Activated CD4-positive, alpha-beta memory T cell treated with anti-CD3 and anti-CD28 coated beads for 36 hours (primary cell): Measurements from ENCODE around the gene MYO15B. TPM values are rescaled to one million over a fixed set of nuclear protein-coding genes. Genes with fewer than 3 reads are reported as not detected.

Source experiments
- CTCF ChIA-PET: fragments of 350-600 bp; sonication (Branson Sonifier 250); formaldehyde crosslinking; loops from one replicate; lab custom pipeline; 2021; ENCODE audit warnings: antibody characterized with exemption, inconsistent platforms; lab: Charles Lee
- POLR2A ChIA-PET: fragments of 350-600 bp; sonication (Branson Sonifier 250); formaldehyde crosslinking; loops from one replicate; lab custom pipeline; 2021; ENCODE audit warnings: antibody characterized with exemption; lab: Charles Lee
- DNase-seq: peaks from one replicate; pipeline ENCODE4 v3.0.0-alpha.2; 2020
- H3K27ac Mint-ChIP-seq: one replicate; pipeline ENCODE4 v1.8.0; 2021; ENCODE audit warnings: mixed read lengths
- H3K27me3 Mint-ChIP-seq: one replicate; pipeline ENCODE4 v1.8.0; 2021; ENCODE audit warnings: mixed read lengths
- H3K36me3 Mint-ChIP-seq: one replicate; pipeline ENCODE4 v1.8.0; 2021; ENCODE audit warnings: mixed read lengths
- H3K4me1 Mint-ChIP-seq: one replicate; pipeline ENCODE4 v1.8.0; 2021; ENCODE audit warnings: low read depth, mixed read lengths
- H3K4me3 Mint-ChIP-seq: one replicate; pipeline ENCODE4 v1.8.0; 2021; ENCODE audit warnings: mild to moderate bottlenecking, mixed read lengths
- H3K9me3 Mint-ChIP-seq: one replicate; pipeline ENCODE4 v1.8.0; 2021; ENCODE audit warnings: mixed read lengths
- intact Hi-C: fragments of 100-400 bp; cut with micrococcal nuclease; formaldehyde crosslinking; loops from one replicate; pipeline ENCODE4 v1.15.1; 2023
- total RNA-seq, 2 experiments: library from RNA; stranded (reverse); gene quantifications; one replicate each; pipeline ENCODE4 v1.2.3, GENCODE V29; 2021

MYO15B gene
- total RNA-seq, 2 experiments from 2014 or later: 16.8 to 20.5 TPM

GRCh38 chr17:75551266-75551665 lies 36.3 kb upstream of the MYO15B start:
- POLR2A ChIA-PET: no interaction called here
- Mint-ChIP-seq H3K36me3 (no peaks in the 10 kb centered on the region), H3K27ac (no peak overlapping the region), H3K9me3 (no peaks in the 10 kb centered on the region), H3K4me1 (no peaks in the 10 kb centered on the region), H3K4me3 (no peak overlapping the region), H3K27me3 (no peaks in the 10 kb centered on the region)
- CTCF ChIA-PET: interaction anchor here (0.6 to 0.9 kb wide), 2 partner anchors 82 kb away, joined by 3 read pairs; partner anchors contain the start of gene SMIM5
- no peak for DNase-seq
- intact Hi-C loops: no loop called here

- DNase-seq: no peak
- Mint-ChIP-seq H3K4me1 (no peaks in the 10 kb centered on the region), H3K36me3 (no peaks in the 10 kb centered on the region), H3K9me3 (no peaks in the 10 kb centered on the region), H3K4me3 (no peak overlapping the region), H3K27ac (no peak overlapping the region), H3K27me3 (no peaks in the 10 kb centered on the region)
- intact Hi-C loops: no loop called here
- ChIA-PET POLR2A (no interaction called here), CTCF (interaction anchor here (0.9 to 1.7 kb wide), 2 partner anchors 49 to 81 kb away, joined by 3 to 6 read pairs; partner anchors contain the start of gene SMIM5)
Measured at GRCh38 chr17:75552425-75553294, 34.9 kb upstream of the MYO15B start.

GRCh38 chr17:75553295-75554110 lies 34.1 kb upstream of the MYO15B start:
- no peak overlapping the region for H3K27ac Mint-ChIP-seq
- no peaks in the 10 kb centered on the region for H3K9me3 Mint-ChIP-seq
- H3K4me3 Mint-ChIP-seq: no peak overlapping the region
- DNase-seq: no peak
- ChIA-PET POLR2A (no interaction called here), CTCF (interaction anchor here (0.7 to 1.7 kb wide), 2 partner anchors 35 to 48 kb away, joined by 3 to 6 read pairs; no protein-coding TSS in a partner anchor)
- no peaks in the 10 kb centered on the region for H3K27me3 Mint-ChIP-seq
- intact Hi-C loops: no loop called here
- no peaks in the 10 kb centered on the region for H3K36me3 Mint-ChIP-seq
- no peaks in the 10 kb centered on the region for H3K4me1 Mint-ChIP-seq

DNA sequence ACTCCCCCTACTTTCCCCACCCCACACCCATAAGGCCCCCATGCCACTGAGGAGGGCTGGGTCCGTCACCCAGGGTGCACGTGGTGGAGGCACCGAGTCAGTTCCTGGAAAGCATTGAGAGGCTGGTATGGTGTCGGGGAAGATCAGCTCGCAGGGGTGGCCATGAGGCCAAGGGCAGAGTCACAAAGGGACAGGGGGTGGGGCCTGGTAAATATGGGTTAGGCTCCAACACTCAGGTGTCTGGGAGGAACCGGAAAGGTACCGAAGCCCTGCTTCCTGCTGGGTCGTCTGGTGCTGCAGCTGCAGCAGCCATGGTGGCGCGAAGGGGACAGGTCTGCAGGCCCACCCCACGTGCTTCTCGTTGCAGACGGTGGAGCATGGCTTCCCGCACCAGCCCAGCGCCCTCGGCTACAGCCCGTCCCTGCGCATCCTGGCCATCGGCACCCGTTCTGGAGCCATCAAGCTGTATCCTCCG lies 31.9 kb upstream of the MYO15B start:
- ChIA-PET CTCF (no interaction called here), POLR2A (no interaction called here)
- H3K36me3 Mint-ChIP-seq: no peaks in the 10 kb centered on the region
- no peak overlapping the region for H3K27ac Mint-ChIP-seq
- H3K4me1 Mint-ChIP-seq: no peaks in the 10 kb centered on the region
- intact Hi-C loops: no loop called here
- H3K9me3 Mint-ChIP-seq: no peaks in the 10 kb centered on the region
- no peak for DNase-seq
- H3K4me3 Mint-ChIP-seq: no peak overlapping the region
- H3K27me3 Mint-ChIP-seq: no peaks in the 10 kb centered on the region

GRCh38 chr17:75557075-75557851 lies 30.3 kb upstream of the MYO15B start:
- DNase-seq: no peak
- Mint-ChIP-seq H3K27ac (no peak overlapping the region), H3K4me1 (no peaks in the 10 kb centered on the region), H3K9me3 (no peaks in the 10 kb centered on the region), H3K36me3 (no peaks in the 10 kb centered on the region), H3K27me3 (no peaks in the 10 kb centered on the region), H3K4me3 (no peak overlapping the region)
- ChIA-PET CTCF (no interaction called here), POLR2A (no interaction called here)
- intact Hi-C loops: no loop called here

DNA sequence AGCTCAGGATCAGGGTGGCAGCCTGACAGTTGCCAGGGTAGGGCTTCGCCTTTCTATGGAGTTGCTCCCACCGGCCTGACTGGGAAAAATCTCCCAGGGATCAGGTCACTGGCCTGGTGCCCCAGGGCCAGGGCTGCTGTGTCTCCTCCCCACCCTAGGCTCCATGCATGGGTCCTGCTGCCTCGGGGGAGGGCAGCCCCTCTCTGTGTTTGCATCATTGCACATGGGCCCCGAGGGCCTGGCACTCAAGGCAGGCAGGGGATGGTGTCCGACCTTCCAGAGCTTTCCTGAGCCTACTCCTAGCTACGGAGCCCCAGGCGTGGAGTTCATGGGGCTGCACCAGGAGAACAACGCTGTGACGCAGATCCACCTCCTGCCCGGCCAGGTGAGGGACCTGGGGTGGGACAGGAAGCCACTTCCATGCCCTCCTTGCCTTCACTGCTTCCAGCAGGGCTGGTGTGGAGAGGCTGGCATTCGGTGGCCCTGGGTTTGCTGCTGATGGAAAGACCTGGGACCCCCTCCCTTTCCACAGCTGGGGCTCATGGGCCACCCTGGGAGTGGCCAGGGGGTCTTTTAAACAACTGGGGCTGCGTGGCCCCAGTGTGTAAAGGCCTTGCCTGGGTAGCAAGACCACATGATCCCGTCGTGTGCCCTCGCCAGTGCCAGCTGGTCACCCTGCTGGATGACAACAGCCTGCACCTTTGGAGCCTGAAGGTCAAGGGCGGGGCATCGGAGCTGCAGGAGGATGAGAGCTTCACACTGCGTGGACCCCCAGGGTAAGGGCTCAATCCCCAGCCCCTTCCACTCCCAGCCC lies 29.5 kb upstream of the MYO15B start:
- intact Hi-C loops: no loop called here
- POLR2A ChIA-PET: no interaction called here
- H3K27me3 Mint-ChIP-seq: no peaks in the 10 kb centered on the region
- CTCF ChIA-PET: no interaction called here
- no peaks in the 10 kb centered on the region for H3K9me3 Mint-ChIP-seq
- DNase-seq: no peak
- no peak overlapping the region for H3K4me3 Mint-ChIP-seq
- H3K4me1 Mint-ChIP-seq: no peaks in the 10 kb centered on the region
- no peaks in the 10 kb centered on the region for H3K36me3 Mint-ChIP-seq
- no peak overlapping the region for H3K27ac Mint-ChIP-seq

GRCh38 chr17:75558666-75559530 lies 28.7 kb upstream of the MYO15B start:
- ChIA-PET POLR2A (no interaction called here), CTCF (no interaction called here)
- no peaks in the 10 kb centered on the region for H3K27me3 Mint-ChIP-seq
- no peaks in the 10 kb centered on the region for H3K4me1 Mint-ChIP-seq
- no peak overlapping the region for H3K4me3 Mint-ChIP-seq
- H3K27ac Mint-ChIP-seq: no peak overlapping the region
- no peak for DNase-seq
- H3K36me3 Mint-ChIP-seq: no peaks in the 10 kb centered on the region
- intact Hi-C loops: no loop called here
- no peaks in the 10 kb centered on the region for H3K9me3 Mint-ChIP-seq

DNA sequence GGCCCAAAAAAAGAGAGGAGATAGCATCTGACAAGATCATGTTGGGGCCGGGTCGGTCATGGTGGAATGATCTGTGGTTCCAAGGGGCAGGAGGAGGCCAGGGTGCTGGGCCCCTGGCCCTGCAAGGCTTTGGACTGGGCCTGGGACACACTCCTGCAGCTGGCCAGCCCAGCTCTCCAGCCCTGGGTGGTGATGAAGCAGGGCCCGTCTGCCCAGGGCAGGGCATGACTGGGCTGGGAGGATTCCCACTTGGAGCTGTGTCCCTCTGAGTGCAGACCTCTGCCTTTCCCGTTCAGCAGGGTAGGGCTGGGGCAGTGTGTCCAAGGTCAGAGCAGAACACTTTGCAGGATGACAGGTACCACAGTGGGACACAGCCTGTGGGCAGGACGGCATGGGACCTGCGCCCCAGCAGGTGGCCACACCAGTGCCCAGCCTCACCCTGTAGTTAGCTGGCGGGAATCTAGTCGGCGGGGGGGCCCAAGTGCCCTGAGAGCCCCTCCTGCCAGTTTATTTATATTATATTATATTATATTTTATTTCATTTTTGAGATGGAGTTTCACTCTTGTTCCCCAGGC lies 27.6 kb upstream of the MYO15B start:
- H3K27ac Mint-ChIP-seq: no peak overlapping the region
- no peaks in the 10 kb centered on the region for H3K4me1 Mint-ChIP-seq
- ChIA-PET CTCF (interaction anchor here (0.6 kb wide), 1 partner anchor 40 kb away, joined by 3 read pairs; no protein-coding TSS in a partner anchor), POLR2A (no interaction called here)
- no peaks in the 10 kb centered on the region for H3K36me3 Mint-ChIP-seq
- no peak for DNase-seq
- no peaks in the 10 kb centered on the region for H3K9me3 Mint-ChIP-seq
- intact Hi-C loops: no loop called here
- H3K27me3 Mint-ChIP-seq: no peaks in the 10 kb centered on the region
- no peak overlapping the region for H3K4me3 Mint-ChIP-seq

- no peaks in the 10 kb centered on the region for H3K4me1 Mint-ChIP-seq
- no peaks in the 10 kb centered on the region for H3K9me3 Mint-ChIP-seq
- intact Hi-C loops: no loop called here
- DNase-seq: no peak
- H3K27me3 Mint-ChIP-seq: no peaks in the 10 kb centered on the region
- H3K27ac Mint-ChIP-seq: no peak overlapping the region
- no peak overlapping the region for H3K4me3 Mint-ChIP-seq
- no peaks in the 10 kb centered on the region for H3K36me3 Mint-ChIP-seq
- CTCF ChIA-PET: no interaction called here
- POLR2A ChIA-PET: no interaction called here
Measured at GRCh38 chr17:75561927-75562603, 25.5 kb upstream of the MYO15B start.
